ENCODE measurements around the gene MEN1. TPM values are rescaled to one million over a fixed set of nuclear protein-coding genes. Genes with fewer than 3 reads are reported as not detected.

The MEN1 gene
- total RNA-seq, 1 donor from 2014 or later, result 23.5 TPM

- no peak for TF ChIP-seq CTCF (conservative IDR thresholded peaks at IDR 0.05; ENCODE audit: low read depth, low read length)
These were observed 10.6 kb downstream of the MEN1 start for GRCh38 chr11:64799623-64800302.

GRCh38 chr11:64799256-64799622, 11.1 kb downstream of the MEN1 start:
- no peak overlapping the region for H3K4me3 ChIP-seq (ENCODE audit: low read depth, low read length)
- no peak for DNase-seq (ENCODE audit: low read depth)

More at GRCh38 chr11:64799623-64800302, 10.6 kb downstream of the MEN1 start:
- no peak overlapping the region for H3K4me3 ChIP-seq (ENCODE audit: low read depth, low read length)
- no peak for DNase-seq (ENCODE audit: low read depth)

GRCh38 chr11:64796757-64797541, 13.4 kb downstream of the MEN1 start:
- DNase-seq (ENCODE audit: low read depth), result no peak
- TF ChIP-seq CTCF (conservative IDR thresholded peaks at IDR 0.05; ENCODE audit: low read depth, low read length), result no peak
- H3K4me3 ChIP-seq (ENCODE audit: low read depth, low read length), result no peak overlapping the region

More at GRCh38 chr11:64799256-64799622, 11.1 kb downstream of the MEN1 start:
- no peak for TF ChIP-seq CTCF (conservative IDR thresholded peaks at IDR 0.05; ENCODE audit: low read depth, low read length)

- TF ChIP-seq CTCF (conservative IDR thresholded peaks at IDR 0.05; ENCODE audit: low read depth, low read length), result no peak
- H3K4me3 ChIP-seq (ENCODE audit: low read depth, low read length), result no peak overlapping the region
- no peak for DNase-seq (ENCODE audit: low read depth)
These were observed 14.1 kb downstream of the MEN1 start for GRCh38 chr11:64796047-64796756.

- no peak for DNase-seq (ENCODE audit: low read depth)
- no peak for TF ChIP-seq CTCF (conservative IDR thresholded peaks at IDR 0.05; ENCODE audit: low read depth, low read length)
- H3K4me3 ChIP-seq (ENCODE audit: low read depth, low read length), result no peak overlapping the region
These were observed 15.8 kb downstream of the MEN1 start for GRCh38 chr11:64794526-64794925.

- no peak for DNase-seq (ENCODE audit: low read depth)
- TF ChIP-seq CTCF (conservative IDR thresholded peaks at IDR 0.05; ENCODE audit: low read depth, low read length), result no peak
- H3K4me3 ChIP-seq (ENCODE audit: low read depth, low read length), result no peak overlapping the region
These were observed 16.8 kb downstream of the MEN1 start for GRCh38 chr11:64793271-64794160.

All from epithelial cell of proximal tubule (primary cell).